H1 (cell line): ENCODE measurements around the gene CEMP1. TPM values are rescaled to one million over a fixed set of nuclear protein-coding genes. Genes with fewer than 3 reads are reported as not detected.

Experiments
- CTCF ChIA-PET: fragments of 300-600 bp; sonication (Branson Sonifier 250); formaldehyde crosslinking; loops from one replicate; lab custom pipeline; 2021; ENCODE audit not compliant: partially characterized antibody; lab: Charles Lee
- POLR2A ChIA-PET: fragments of 300-600 bp; sonication (Branson Sonifier 250); formaldehyde crosslinking; loops from one replicate; lab custom pipeline; 2021; ENCODE audit warnings: inconsistent platforms; ENCODE audit not compliant: partially characterized antibody; lab: Charles Lee
- DNase-seq, 2 experiments: peaks; one replicate each; pipeline versions ENCODE4 v3.0.0 to v3.0.0-alpha.2; 2010 to 2022; ENCODE audit warnings: low spot score in 2 of 2, low read depth in 1 of 2, mixed read lengths in 1 of 2
- FAIRE-seq: peaks from 2 replicates; lab custom pipeline; 2011; peaks lifted over from hg19 to GRCh38; lab: Jason Lieb, UNC
- H2AFZ ChIP-seq: 2 replicates; pipeline ENCODE4 v1.8.1; 2012; ENCODE audit warnings: low read length, inconsistent platforms
- H2AK5ac ChIP-seq: 2 replicates; pipeline ENCODE4 v1.6.1; 2013; ENCODE audit warnings: low read depth, low read length
- H2BK120ac ChIP-seq: replicated peaks from 2 replicates; pipeline ENCODE3; 2013; ENCODE audit warnings: low read depth, low read length, inconsistent platforms
- H2BK12ac ChIP-seq: 2 replicates; pipeline ENCODE4 v1.6.1; 2013; ENCODE audit warnings: low read depth, low read length
- H2BK15ac ChIP-seq: 2 replicates; pipeline ENCODE4 v1.6.1; 2013; ENCODE audit warnings: low read length
- H2BK20ac ChIP-seq: 2 replicates; pipeline ENCODE4 v1.6.1; 2013; ENCODE audit warnings: low read length
- H2BK5ac ChIP-seq: 2 replicates; pipeline ENCODE4 v1.6.1; 2013; ENCODE audit warnings: low read depth, low read length
- H3K14ac ChIP-seq: 2 replicates; pipeline ENCODE4 v1.6.1; 2013; ENCODE audit warnings: inconsistent platforms; ENCODE audit not compliant: insufficient read length
- H3K18ac ChIP-seq: 2 replicates; pipeline ENCODE4 v1.6.1; 2013; ENCODE audit warnings: low read length; ENCODE audit errors: extremely low read depth
- H3K23ac ChIP-seq: 2 replicates; pipeline ENCODE4 v1.6.1; 2013; ENCODE audit warnings: inconsistent platforms; ENCODE audit not compliant: insufficient read length
- H3K23me2 ChIP-seq: 2 replicates; pipeline ENCODE4 v1.6.1; 2013; ENCODE audit warnings: low read depth, low read length
- H3K27ac ChIP-seq: 2 replicates; pipeline ENCODE4 v1.6.1; 2011; ENCODE audit warnings: low read depth, low read length, inconsistent platforms
- H3K27me3 ChIP-seq, 4 experiments: replicated peaks in 1 of 4; 1 replicate in 1 of 4; 2 replicates in 3 of 4; pipeline versions ENCODE4 v1.6.1 to v1.8.1; 2011 to 2013; ENCODE audit warnings: low read length in 3 of 4, mild to moderate bottlenecking in 3 of 4, inconsistent platforms in 2 of 4, mixed read lengths in 2 of 4, moderate library complexity in 1 of 4; ENCODE audit not compliant: control insufficient read depth in 3 of 4, insufficient read depth in 3 of 4; ENCODE audit errors: extremely low read depth in 1 of 4
- H3K36me3 ChIP-seq, 4 experiments: 2 replicates each; pipeline versions ENCODE4 v1.6.1 to v1.8.1; 2011 to 2013; ENCODE audit warnings: mild to moderate bottlenecking in 4 of 4, low read length in 3 of 4, moderate library complexity in 2 of 4, control low read depth in 1 of 4, inconsistent platforms in 1 of 4; ENCODE audit not compliant: insufficient read depth in 4 of 4, control insufficient read depth in 2 of 4
- H3K4ac ChIP-seq: replicated peaks from 2 replicates; pipeline ENCODE3; 2013; ENCODE audit warnings: low read length, low read depth, mixed read lengths, inconsistent platforms; ENCODE audit not compliant: insufficient read length
- H3K4me1 ChIP-seq, 4 experiments: replicated peaks in 1 of 4; 1 replicate in 1 of 4; 2 replicates in 3 of 4; pipeline versions ENCODE4 v1.6.1 to v1.8.1; 2011 to 2013; ENCODE audit warnings: low read length in 3 of 4, inconsistent platforms in 2 of 4, mixed read lengths in 1 of 4; ENCODE audit not compliant: insufficient read depth in 4 of 4, control insufficient read depth in 3 of 4
- H3K4me2 ChIP-seq, 2 experiments: 2 replicates each; pipeline versions ENCODE4 v1.6.1 to v1.8.1; 2011 to 2013; ENCODE audit warnings: low read depth in 2 of 2, low read length in 2 of 2, control low read depth in 1 of 2, inconsistent platforms in 1 of 2, mild to moderate bottlenecking in 1 of 2; ENCODE audit not compliant: insufficient read depth in 1 of 2
- H3K4me3 ChIP-seq, 4 experiments: fragments of 200-600, 300-600 bp in 1 of 4; sonication (generic), shearing (Covaris generic), sonication (Bioruptor Twin) in 1 of 4; 2 replicates each; pipeline versions ENCODE4 v1.5.1 to v1.8.1; 2011 to 2016; ENCODE audit warnings: low read length in 4 of 4, low read depth in 3 of 4, control low read depth in 2 of 4, inconsistent platforms in 2 of 4, mild to moderate bottlenecking in 2 of 4, mixed read lengths in 1 of 4, moderate library complexity in 1 of 4; ENCODE audit not compliant: insufficient read depth in 2 of 4; ENCODE audit errors: extremely low read depth in 1 of 4
- H3K56ac ChIP-seq: replicated peaks from 2 replicates; pipeline ENCODE3; 2013; ENCODE audit warnings: low read depth, mild to moderate bottlenecking, mixed read lengths, low read length, inconsistent platforms; ENCODE audit not compliant: insufficient read length
- H3K79me1 ChIP-seq: 2 replicates; pipeline ENCODE4 v1.6.1; 2013; ENCODE audit warnings: low read depth, low read length, control low read depth
- H3K79me2 ChIP-seq, 2 experiments: 2 replicates each; pipeline versions ENCODE4 v1.6.1 to v1.8.1; 2012 to 2013; ENCODE audit warnings: low read length in 2 of 2, mild to moderate bottlenecking in 2 of 2, inconsistent platforms in 1 of 2; ENCODE audit not compliant: insufficient read depth in 2 of 2, control insufficient read depth in 1 of 2
- H3K9ac ChIP-seq, 4 experiments: replicated peaks in 1 of 4; 1 replicate in 1 of 4; 2 replicates in 3 of 4; pipeline versions ENCODE4 v1.6.1 to v1.8.1; 2011 to 2013; ENCODE audit warnings: low read depth in 3 of 4, low read length in 3 of 4, control low read depth in 2 of 4, mild to moderate bottlenecking in 2 of 4, moderate library complexity in 2 of 4, inconsistent platforms in 1 of 4; ENCODE audit errors: extremely low read depth in 1 of 4
- H3K9me3 ChIP-seq, 2 experiments: 2 replicates each; pipeline versions ENCODE4 v1.6.1 to v1.8.1; 2012 to 2013; ENCODE audit warnings: mild to moderate bottlenecking in 2 of 2, moderate library complexity in 2 of 2, control low read depth in 1 of 2, inconsistent platforms in 1 of 2, low read depth in 1 of 2, low read length in 1 of 2, mixed read lengths in 1 of 2; ENCODE audit not compliant: insufficient read depth in 2 of 2
- H4K20me1 ChIP-seq, 2 experiments: replicated peaks in 1 of 2; 2 replicates each; pipeline versions ENCODE3 to v1.8.1; 2011 to 2013; ENCODE audit warnings: inconsistent platforms in 2 of 2, low read length in 2 of 2, mild to moderate bottlenecking in 1 of 2; ENCODE audit not compliant: insufficient read depth in 2 of 2, control insufficient read depth in 1 of 2
- H4K5ac ChIP-seq: 2 replicates; pipeline ENCODE4 v1.6.1; 2013; ENCODE audit warnings: low read length, low read depth, mixed read lengths, inconsistent platforms; ENCODE audit not compliant: insufficient read length
- H4K8ac ChIP-seq: 2 replicates; pipeline ENCODE4 v1.8.0; 2013; ENCODE audit warnings: mild to moderate bottlenecking, moderate library complexity, low read length, inconsistent platforms; ENCODE audit not compliant: insufficient read depth; ENCODE audit errors: extremely low read depth
- H4K91ac ChIP-seq: replicated peaks from 2 replicates; pipeline ENCODE3; 2013; ENCODE audit warnings: low read length, mixed read lengths, inconsistent platforms; ENCODE audit not compliant: insufficient read length
- EP300 ChIP-seq, 2 experiments: IDR thresholded peaks; 1 replicate in 1 of 2; 2 replicates in 1 of 2; pipeline ENCODE4 v1.6.1; 2011 to 2012; ENCODE audit warnings: low read depth in 2 of 2, low read length in 2 of 2, mild to moderate bottlenecking in 2 of 2, borderline replicate concordance in 1 of 2, inconsistent platforms in 1 of 2, moderate library complexity in 1 of 2
- EZH2 ChIP-seq: fragments of 200-600 bp; sonication (generic); IDR thresholded peaks from 2 replicates; pipeline ENCODE4 v1.7.1; 2012; ENCODE audit warnings: low read depth, mild to moderate bottlenecking, moderate library complexity, low read length, inconsistent platforms; ENCODE audit not compliant: severe bottlenecking
- MAFK ChIP-seq: IDR thresholded peaks from 2 replicates; pipeline ENCODE4 v1.6.1; 2012; ENCODE audit warnings: low read depth, mild to moderate bottlenecking, improper control_type of control experiment, low read length
- POLR2A ChIP-seq, 2 experiments: IDR thresholded peaks; 1 replicate in 1 of 2; 2 replicates in 1 of 2; pipeline ENCODE4 v1.6.1; 2011; ENCODE audit warnings: low read depth in 2 of 2, low read length in 2 of 2, mild to moderate bottlenecking in 2 of 2; ENCODE audit errors: control extremely low read depth in 1 of 2
- SIRT6 ChIP-seq: IDR thresholded peaks from one replicate; pipeline ENCODE4 v1.7.1; 2012; ENCODE audit warnings: low read length, inconsistent platforms
- SP2 ChIP-seq: IDR thresholded peaks from 2 replicates; pipeline ENCODE4 v1.6.1; 2012; ENCODE audit warnings: mild to moderate bottlenecking, low read length, inconsistent platforms
- WGBS, 2 experiments: shearing (Covaris generic) in 1 of 2; methylation state at CpG; one replicate each; pipeline versions ENCODE4 v1.1.6 to v1.1.7; 2013 to 2015; ENCODE audit warnings: low lambda C conversion rate in 2 of 2, mixed read lengths in 2 of 2, inconsistent platforms in 1 of 2, low coverage in 1 of 2, missing lambda C conversion rate in 1 of 2; ENCODE audit not compliant: insufficient replicate concordance in 2 of 2, insufficient coverage in 1 of 2, insufficient read length in 1 of 2; ENCODE audit errors: extremely low coverage in 1 of 2, missing lambda C conversion rate in 1 of 2; 5-methylcytosine and 5-hydroxymethylcytosine counted together
- polyA plus RNA-seq, 7 experiments: library from polyadenylated mRNA; depleted of rRNA in 3 of 7; stranded (reverse) in 5 of 7; unstranded in 2 of 7; fragments of >200 nt in 5 of 7; fragments of 200-250 nt in 2 of 7; gene quantifications; 1 replicate in 5 of 7; 2 replicates in 1 of 7; 4 replicates in 1 of 7; pipeline versions ENCODE4 v1.2.1 to v1.2.3, GENCODE V29; 2011 to 2013; ENCODE audit warnings: missing spikeins in 2 of 7, mixed read lengths in 2 of 7
- total RNA-seq: library from RNA; stranded (reverse); fragmentation: NEBNext Ultra II Directional; extraction: Animal tissue kit (Norgen Biotek cat#: 25700); gene quantifications from 2 replicates; pipeline ENCODE4 v1.2.1, GENCODE V29; 2021

The CEMP1 gene
- total and polyA plus RNA-seq, 2 of the 8 experiments (the other 6 are each of a cell fraction or from before 2014, with no cell fraction given), result not detected

DNA sequence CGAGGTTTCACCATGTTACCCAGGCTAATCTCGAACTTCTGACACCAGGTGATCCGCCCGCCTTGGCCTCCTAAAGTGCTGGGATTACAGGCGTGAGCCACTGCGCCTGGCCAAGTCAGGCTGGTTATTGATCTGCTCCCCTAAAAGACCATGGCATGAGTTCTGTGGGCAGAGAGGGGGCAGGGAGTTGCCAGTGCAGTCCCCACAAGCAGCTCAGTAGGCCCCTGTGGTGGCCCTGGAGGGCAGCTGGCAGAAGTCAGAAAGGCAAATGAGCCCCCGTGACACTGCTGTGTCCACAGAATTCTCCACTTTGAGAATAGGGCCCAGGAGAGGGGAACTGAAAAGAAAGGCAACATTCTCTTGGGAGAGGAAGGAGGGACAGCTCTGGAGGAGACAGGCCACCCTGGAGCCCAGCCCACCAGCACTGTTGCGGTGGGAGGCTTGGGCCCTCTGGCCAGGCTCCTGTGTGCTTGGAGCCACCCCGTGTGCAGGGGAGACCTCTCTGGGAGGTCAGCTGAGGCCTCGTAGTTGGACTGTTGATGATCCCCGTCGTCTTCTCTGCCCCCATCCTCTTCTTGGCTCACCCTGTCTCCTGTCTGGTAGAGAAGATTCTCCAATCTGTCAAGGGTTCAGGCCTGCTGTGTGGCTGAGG lies 13.1 kb downstream of the CEMP1 start:
- POLR2A ChIA-PET, result interaction anchor here (0.8 to 7.6 kb wide), 3 partner anchors 9 to 32 kb away, joined by 3 to 108 read pairs (median 4); partner anchors contain the start of gene CEMP1
- Histone ChIP-seq H2BK20ac (no peak overlapping the region), H4K20me1 (peaks cover 31 to 38% of the 10 kb centered on the region in 2 experiments)

More for the DNA sequence above, 13.1 kb downstream of the CEMP1 start:
- Histone ChIP-seq H2AFZ (no peak overlapping the region), H3K9ac (no peak overlapping the region), H3K56ac (no peak overlapping the region), H2AK5ac (no peak overlapping the region), H4K8ac (peak overlapping the region; percentile 64; the same call in 1 of the 2 replicates), H3K79me1 (peaks cover 22% of the 10 kb centered on the region), H3K4ac (no peak overlapping the region), H3K4me2 (no peak overlapping the region), H3K79me2 (peaks cover 26 to 61% of the 10 kb centered on the region in 2 experiments), H2BK120ac (no peak overlapping the region), H3K14ac (no peak overlapping the region), H3K9me3 (no peaks in the 10 kb centered on the region), H3K23ac (no peak overlapping the region), H3K18ac (no peak overlapping the region), H3K4me1 (peaks cover 0 to 24% (median 7%) of the 10 kb centered on the region in 4 experiments; a peak in 6 of 7 replicates), H3K4me3 (no peak overlapping the region), H3K27me3 (no peaks in the 10 kb centered on the region), H2BK12ac (no peak overlapping the region), H4K5ac (no peak overlapping the region), H4K91ac (no peak overlapping the region), H3K23me2 (peaks cover 12% of the 10 kb centered on the region; the same call in 1 of the 2 replicates), H2BK15ac (no peak overlapping the region), H3K27ac (no peak overlapping the region), H2BK5ac (no peak overlapping the region), H3K36me3 (peaks cover 0 to under 1% (median 0%) of the 10 kb centered on the region in 4 experiments; a peak in 3 of 8 replicates)
- FAIRE-seq (no peak), DNase-seq (no peak)
- CTCF ChIA-PET, result interaction anchor here (0.9 to 1.4 kb wide), 5 partner anchors 13 to 254 kb away, joined by 3 to 4 read pairs (median 3); partner anchors contain the start of gene CEMP1
- WGBS, 2 experiments, result 88% methylated on average over 12 of the region's 12 CpGs; no CpG with 5 or more reads in 1 of the 2 experiments
- TF ChIP-seq EP300 (IDR thresholded peaks at IDR 0.05; ENCODE audit: borderline replicate concordance in 1 of 2, low read depth in 2 of 2, low read length in 2 of 2) (no peak), MAFK (no peak), POLR2A (IDR thresholded peaks at IDR 0.05; ENCODE audit: control extremely low read depth in 1 of 2, low read depth in 2 of 2, low read length in 2 of 2) (0 out of 3 replicates have a peak, but pooled peaks of 1 of the 2 experiments have one; percentile 20), SIRT6 (no peak), EZH2 (no peak), SP2 (no peak)
